DOHH2 (cell line): ENCODE results near the gene EDN1.

Experiments
- CTCF ChIP-seq: fragments of 200-600 bp; sonication (generic); IDR thresholded peaks from one replicate; pipeline ENCODE4 v1.5.1; 2014; ENCODE audit warnings: antibody characterized with exemption, mild to moderate bottlenecking, low read depth, low read length; ENCODE audit not compliant: poor library complexity, severe bottlenecking
- EZH2phosphoT487 ChIP-seq: fragments of 200-600 bp; sonication (generic); IDR thresholded peaks from 2 replicates; pipeline ENCODE4 v1.6.1; 2017; ENCODE audit warnings: borderline replicate concordance, mild to moderate bottlenecking, antibody characterized with exemption, low read length, moderate library complexity, mixed read lengths

- no peak for TF ChIP-seq CTCF
- no peak for TF ChIP-seq EZH2phosphoT487
Measured at GRCh38 chr6:12241493-12242175, 48.5 kb upstream of the EDN1 start.
